Muscle of back (tissue), 11 donors: ENCODE data around the gene ZNF281. TPM values are rescaled to one million over a fixed set of nuclear protein-coding genes. Genes with fewer than 3 reads are reported as not detected.

ENCODE experiments used
- DNase-seq, 3 donors: peaks; one replicate each; pipeline versions ENCODE4 v3.0.0 to v3.0.0-alpha.2; 2013
- polyA plus RNA-seq, 10 donors: library from polyadenylated mRNA; unstranded; fragments of 120-200 nt; gene quantifications; one replicate each; pipeline ENCODE4 v1.2.1, GENCODE V29; 2013; ENCODE audit not compliant: insufficient read length in 10 of 10

The ZNF281 gene
- polyA plus RNA-seq, 10 donors, result 11.3 to 16.2 (median 13.1) TPM

DNA sequence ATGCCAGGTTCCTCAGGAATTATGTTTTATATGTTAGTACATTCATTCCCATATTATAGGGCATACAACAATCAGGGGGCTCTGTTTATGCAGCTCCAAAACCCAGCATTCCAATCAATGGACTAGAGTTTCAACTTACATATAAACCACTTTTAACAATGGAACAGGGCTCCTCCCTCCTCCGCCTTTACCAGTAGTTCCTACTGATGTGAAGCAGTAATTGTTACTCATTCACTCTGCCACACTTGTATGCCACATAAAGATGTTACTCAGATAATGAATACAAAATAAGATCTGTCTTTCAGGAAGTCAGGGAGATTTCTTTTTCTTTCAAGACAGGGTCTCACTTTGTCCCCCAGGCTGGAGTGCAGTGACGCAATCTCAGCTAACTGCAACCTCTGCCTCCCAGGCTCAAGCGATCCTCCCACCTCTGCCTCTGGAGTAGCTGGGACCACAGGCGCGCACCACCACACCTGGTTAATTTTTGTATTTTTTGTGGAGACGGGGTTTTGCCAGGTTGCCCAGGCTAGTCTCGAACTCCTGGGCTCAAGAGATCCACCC, 17.1 kb downstream of the ZNF281 start:
- DNase-seq, result no peak

DNA sequence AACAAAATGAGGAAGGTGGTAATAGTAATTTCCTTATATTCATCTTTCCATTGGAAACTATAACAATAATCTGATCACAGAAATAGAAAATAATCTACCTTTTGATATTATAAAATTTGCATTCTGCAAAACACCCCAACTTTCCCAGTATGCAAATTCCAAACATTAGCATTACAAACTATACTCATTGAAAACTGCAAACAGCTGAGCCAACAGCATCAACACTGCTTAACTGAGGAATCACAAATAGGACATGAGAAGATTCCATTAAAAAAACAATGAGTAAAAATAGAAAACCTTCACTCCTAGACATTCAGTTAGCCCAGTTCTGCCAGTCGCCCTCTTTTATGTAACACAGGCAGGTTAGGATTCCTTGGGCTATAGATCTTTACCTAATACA, 18.1 kb downstream of the ZNF281 start:
- DNase-seq, result no peak

DNA sequence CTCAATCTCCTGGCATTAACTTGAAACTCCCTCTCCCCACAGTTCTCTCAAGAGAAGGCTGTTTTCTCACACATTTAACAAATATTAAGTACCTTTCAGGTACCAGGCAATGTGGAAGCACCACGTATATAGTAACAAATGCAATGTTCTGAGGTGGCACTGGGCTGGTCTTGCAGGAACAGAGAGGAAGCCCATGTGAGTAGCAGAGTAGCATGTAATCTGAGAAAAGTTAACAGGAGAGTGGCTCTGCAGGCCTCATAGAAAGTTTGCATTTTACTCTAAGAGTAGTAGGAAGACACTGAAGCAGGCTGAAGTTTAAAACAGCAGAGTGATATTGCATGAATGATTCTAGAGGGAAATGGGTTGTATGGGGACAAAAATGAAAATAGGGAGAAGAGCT, 21.0 kb downstream of the ZNF281 start:
- DNase-seq, result peak in 1 of 3 donors; percentile 17

DNA sequence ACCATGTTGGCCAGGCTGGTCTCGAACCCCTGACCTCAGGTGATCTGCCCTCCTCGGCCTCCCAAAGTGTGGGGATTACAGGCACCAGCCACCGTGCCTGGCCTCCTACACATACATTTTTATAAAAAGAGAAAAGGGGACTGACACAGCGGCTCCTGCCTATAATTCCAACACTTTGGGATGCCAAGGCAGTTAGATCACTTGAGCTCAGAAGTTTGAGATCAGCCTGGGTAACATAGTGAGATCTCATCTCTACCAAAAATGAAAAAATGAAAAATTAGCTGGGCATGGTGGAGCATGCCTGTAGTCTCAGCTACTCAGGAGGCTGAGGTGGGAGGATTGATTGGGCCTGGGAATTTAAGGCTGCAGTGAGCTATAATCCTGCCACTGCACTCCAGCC, 23.4 kb downstream of the ZNF281 start:
- DNase-seq, result no peak

DNA sequence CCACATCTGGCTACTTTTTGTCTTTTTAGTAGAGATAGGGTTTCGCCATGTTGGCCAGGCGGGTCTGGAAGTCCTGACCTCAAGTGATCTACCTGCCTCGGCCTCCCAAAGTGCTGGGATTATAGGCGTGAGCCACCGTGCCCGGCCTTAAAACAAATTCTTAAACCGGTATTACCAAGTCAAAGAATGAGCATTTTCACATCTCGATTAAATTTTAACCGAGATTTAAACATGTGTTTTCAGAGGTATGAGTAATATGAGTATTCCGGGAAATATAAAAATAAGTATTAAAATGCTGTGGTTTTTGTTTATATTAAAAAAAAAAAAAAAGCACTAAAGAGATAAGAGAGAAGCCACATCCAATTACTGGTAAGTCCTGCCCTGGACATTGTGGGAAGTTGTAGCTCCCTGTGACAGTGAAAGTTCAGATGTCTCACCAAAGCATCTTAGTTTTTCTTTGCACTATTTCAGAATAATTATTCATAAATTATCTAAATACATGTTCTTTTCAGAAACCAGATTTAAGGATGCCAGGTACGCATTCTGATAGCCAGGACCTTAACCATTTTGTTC, 24.9 kb downstream of the ZNF281 start:
- no peak for DNase-seq

DNA sequence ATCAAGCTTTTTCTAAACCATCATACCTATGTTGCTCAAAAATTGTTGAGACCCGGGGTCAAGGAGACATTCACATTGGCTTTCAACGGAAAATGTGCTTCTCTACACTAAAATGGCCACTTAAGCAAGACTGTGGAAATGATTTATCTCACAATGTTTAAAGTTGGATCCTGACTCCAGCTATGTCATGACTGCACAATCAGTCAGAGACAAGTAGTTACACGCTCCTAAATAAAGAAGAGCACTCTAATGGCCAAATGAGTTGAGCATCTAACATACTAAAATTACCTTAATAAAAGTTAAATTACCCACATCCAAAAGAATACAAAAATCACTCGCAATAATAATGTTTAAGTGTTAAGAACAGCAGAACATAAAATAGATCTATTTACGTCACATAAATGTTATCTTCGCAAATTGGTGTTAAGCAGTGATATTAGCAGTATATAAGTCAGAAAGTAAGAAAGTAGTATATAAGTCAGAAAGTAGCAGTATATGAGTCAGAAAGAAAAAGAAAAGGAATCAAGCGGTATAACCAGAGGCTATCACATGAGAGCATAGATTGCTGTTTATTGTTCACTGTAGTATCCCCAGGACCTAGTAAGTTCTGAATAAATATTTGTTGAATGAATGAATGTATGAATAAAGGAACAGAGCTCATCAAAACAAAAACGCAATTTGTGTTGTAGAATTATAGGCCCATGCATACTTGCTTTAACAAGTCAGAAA, 28.4 kb downstream of the ZNF281 start:
- no peak for DNase-seq

DNA sequence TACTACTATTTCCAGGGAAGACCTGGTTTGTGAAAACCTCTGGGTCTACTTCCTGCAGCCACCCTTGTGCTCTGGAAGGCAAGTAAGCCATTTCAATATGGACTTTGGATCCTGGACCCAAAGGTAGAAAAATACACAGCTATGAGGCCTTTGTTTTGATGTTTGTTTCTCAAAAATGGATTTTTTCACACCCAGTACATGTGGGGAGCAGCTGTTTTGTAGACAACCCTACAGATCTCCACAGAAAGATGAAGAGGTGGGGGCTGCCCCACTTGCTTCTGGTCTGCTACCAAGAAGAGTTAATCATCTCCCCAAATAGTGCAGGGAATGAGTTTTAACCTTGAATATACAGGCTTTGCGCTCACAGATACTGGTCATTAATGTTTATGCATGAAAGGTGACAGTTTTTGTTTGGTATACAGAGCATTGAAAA, 29.2 kb downstream of the ZNF281 start:
- DNase-seq, result no peak

DNA sequence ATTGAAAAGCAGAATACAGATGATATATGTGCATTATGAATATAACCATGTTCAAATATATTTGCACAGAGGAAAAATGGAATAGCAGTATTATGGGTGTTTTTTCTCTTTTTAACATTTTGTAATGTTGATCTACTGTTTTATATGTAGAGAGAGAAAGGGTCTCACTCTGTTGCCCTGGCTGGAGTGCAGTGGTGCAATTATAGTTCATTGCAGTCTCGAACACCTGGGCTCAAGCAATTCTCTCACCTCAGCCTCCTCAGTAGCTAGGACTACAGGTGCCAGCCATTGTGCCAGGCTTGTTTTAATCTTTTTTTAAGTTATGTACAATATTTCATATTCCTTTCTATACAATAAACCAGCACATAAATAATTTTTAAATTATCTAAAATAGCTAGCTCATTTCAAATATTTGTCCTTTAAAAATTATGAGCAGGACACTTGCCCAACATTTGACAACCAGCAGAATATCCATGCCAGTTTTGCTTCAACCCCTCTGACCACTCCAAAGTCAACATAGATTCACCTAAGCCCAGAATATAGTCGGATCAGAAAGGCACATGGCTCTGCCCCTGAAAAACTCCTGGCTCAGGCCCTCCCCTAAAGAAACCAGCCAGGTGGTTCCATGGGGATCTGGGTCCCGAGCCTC, 29.8 kb downstream of the ZNF281 start:
- no peak for DNase-seq

DNA sequence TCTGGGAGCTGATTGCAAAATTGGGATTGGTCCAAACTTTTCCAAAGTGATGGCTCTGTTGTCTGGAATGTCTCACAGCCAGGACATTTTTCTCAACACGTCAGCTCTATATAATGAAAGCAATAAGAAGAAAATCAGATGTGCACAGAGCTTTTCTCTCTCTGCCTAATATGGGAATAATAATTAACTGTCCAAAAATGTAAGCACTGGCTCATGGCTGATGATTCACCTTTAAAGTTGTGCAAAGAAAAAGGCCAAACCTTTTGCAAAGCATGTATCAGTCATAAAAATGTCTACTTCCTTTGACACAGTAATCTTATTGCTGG, 30.4 kb downstream of the ZNF281 start:
- DNase-seq, result peak; percentile 10 to 97 (median 18)

DNA sequence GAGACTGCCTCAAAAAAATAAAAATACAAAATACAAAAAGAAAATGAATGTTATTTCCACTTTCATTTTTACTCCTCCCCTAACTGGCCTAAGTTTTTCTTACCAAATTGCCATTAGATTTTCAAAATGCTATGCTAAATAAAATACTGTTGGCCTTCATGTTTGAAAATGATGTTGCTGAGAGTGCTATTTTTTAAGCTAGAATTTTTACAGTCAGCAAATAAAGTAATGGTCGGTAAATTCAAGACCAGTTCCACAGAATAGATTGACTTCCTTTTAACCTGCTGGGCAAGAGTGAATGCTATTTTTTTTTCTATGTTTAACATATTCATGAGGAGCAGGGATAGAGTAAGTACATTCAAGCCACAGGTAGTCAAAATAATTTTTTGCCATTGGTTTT, 31.7 kb downstream of the ZNF281 start:
- DNase-seq, result no peak

DNA sequence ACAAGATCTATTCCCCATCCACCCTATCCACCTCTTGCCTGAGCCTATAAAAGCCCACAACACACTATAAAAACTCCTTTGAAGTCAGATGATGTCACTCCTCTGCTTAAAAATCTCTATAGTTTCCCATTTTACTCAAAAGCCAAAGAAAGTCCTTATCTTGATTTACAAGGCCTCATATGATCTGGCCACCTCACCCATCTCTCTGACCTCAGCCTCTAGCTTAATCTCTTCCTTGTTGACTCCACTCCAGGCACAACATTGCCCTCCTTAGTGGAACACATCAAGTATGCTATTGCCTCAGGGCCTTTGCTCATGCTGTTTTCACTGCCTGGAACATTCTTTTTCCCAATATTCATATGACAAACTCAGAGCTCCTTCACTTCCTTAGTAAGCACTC, 33.3 kb downstream of the ZNF281 start:
- no peak for DNase-seq

DNA sequence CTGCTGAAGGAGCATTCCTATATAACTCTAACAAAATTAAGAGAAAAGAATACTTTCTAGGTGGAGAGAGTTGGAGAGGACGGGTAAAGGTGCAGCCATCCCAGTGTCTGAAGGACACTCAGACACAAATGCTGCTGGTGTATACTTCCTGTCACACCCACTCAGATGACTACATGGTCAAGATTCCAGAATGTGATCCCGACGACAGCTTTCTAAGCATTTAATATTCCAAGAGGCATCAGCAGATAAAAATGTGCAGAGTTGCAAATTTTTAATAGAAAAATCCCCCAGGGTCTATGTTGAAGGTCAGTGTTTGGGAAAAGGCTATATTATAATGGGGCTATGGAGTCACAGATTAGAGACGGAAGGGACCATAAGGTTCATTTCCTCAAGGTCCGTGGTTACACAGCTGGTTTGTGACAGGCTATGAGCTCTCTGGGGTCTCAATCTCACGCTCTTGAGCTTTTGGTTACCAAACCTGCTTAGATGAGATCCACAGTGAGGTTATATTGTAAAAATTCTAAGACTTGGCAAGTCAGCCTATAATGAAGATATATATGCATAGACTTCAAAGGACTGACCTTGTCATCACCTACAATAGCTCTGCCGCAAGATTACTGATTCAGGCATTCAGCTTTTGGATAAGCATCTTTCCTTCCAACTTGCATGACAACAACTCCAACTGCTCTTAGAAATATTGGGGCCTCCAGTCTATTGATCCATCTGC, 35.1 kb downstream of the ZNF281 start:
- peak in 1 of 3 donors; percentile 70 for DNase-seq

DNA sequence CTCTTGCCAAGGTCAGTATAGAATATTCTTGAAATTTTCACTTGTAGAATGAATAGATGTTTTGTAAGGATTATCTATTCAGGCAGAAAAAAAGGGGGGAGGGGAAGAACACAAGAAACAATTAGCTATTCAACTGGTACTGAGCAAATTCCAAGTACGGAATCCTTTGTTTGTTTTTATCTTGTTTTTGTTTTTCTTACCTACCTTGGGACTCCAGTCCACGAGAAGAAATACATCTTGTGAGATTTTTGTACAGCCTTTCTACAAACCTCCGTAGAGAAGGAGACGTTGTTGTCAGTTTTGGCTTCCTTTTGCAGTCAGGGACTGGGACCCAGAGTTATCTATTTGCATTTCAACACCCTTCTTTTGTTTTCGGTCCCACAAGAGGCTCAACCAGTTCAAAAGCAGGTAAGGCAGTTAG, 36.0 kb downstream of the ZNF281 start:
- no peak for DNase-seq

DNA sequence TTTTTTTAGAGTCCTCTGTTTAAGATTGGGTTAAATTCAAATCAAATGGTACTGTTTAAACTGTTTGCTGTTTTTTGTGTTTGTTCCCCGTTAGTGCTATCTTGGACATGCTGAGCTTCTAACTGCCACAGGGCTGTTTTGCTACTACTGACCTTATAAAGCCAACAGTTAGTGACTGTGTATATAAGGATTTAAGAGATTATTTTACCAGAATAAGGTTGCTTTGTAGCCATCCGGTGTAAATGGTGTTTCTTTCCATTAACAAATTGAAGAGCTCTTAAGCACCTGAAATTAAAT, 37.0 kb downstream of the ZNF281 start:
- no peak for DNase-seq

DNA sequence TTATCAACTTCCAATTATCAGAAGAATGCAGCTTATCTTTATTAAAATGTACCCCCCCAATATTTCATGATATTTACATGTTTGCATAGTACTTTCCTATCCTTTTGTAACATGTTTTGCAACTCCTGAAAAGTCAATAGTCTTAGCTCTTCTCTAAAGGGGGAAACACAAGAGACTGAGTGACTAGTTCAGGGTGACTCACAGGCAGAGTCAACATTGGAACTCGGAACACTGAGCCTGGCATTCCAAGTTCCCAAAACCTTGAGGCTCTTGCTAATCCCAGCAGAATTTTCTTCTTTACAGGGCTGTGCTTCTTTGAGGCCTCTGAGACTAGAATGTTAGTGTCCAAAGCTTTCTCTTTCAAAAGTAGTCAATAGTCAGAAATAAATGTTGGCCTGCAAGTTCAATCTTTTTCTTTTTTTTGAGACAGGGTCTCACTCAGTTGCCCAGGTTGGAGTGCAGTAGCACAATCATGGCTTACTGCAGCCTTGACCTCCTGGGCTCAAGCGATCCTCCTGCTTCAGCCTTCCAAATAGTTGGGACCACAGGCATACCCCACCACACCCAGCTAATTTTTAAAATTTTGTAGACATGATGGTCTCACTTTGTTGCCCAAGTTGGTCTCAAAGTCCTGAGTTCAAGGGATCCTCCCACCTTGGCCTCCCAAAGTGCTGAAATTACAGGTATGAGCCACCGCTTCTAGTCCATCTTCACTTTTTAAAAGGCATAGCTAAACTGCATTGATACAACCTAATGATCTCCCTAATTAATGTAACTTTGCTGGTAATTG, 37.5 kb downstream of the ZNF281 start:
- peak in 1 of 3 donors; percentile 82 for DNase-seq

DNA sequence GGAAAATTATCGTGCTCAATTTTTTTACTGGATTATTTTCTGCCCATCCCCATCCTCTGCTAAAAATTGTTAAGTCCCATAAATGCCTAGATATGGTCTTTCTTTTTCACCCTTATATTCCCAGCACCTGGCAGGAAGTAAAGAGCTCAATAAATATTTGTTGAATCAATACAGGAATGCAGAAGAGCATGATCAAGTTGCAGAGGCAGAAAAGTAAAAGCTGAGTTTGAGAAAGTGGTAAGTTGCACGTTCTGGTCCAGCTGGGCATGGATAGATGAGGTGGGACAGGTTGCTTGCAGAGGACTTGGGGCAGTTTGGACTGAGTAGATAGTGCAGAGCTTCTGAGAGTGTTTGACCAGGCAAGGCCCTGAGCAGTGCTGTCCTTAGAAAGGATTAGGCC, 40.1 kb downstream of the ZNF281 start:
- no peak for DNase-seq

DNA sequence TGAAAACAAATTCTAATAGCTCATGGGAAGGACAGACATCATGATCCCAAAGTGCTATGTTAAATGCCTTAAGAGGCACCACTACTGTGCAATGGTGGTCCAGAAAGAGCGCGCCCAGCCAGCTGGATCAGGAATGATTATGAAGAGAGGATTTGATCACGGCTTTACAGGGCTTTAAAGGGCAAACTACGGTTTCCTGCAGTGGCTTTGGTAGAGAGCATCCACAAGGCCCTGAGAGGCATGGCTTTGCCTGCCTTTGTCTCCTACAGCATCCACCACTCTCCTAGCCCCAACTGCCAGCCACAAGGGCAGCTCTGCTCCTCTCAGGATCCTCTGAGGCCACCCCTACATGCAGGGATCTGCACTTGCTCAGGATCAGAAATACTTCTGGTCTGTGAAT, 40.7 kb downstream of the ZNF281 start:
- DNase-seq, result no peak

DNA sequence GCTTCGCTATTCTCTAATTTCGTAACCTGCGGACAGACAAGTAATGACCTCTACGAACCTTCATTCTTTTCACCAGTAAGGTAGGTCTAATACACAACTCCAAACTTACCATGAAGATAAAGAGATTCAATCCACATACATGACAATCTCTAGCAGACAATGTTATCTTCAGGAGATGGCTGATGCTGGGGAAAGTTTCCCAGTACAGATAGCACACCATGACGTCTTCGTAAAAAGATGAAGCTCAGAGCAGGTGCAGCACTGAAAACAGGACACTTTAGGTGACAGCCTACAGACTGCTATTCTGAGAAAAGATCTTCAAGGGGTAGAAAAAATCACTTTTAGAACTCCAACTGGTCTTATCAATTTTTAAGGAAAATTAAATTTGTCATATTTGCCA, 41.3 kb downstream of the ZNF281 start:
- DNase-seq, result no peak

DNA sequence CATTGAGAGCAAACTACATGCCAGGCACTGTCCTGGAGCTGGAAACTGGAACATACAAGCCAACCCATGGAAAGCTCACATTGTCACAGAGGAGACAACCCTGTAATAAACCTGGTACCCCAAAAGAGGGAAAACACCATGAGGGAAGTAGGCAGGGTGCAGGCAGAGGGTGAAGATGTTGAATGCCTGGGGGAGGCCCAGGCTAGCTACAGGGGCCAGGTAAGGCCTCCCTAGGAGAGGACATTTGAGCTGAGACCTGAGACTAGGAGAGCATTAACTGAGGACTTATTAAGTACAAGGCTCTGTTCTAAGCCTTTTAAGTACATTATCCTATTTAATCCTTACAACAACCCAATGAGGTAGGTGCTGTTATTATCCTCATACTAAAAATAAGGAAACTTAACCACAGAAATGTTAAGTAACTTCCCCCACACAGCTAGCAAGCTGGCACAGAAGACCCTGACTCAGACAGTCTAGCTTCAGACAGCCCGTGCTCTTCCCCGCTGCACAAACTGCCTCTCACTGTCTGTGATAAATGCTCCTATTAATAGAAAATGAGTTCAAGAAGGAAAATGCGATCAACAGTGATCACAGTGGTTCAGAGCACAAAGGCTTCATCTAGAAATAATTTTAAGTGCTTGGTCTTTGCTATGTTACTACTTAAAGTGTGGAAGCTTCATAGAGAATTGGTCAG, 41.8 kb downstream of the ZNF281 start:
- peak in 1 of 3 donors; percentile 92 for DNase-seq

DNA sequence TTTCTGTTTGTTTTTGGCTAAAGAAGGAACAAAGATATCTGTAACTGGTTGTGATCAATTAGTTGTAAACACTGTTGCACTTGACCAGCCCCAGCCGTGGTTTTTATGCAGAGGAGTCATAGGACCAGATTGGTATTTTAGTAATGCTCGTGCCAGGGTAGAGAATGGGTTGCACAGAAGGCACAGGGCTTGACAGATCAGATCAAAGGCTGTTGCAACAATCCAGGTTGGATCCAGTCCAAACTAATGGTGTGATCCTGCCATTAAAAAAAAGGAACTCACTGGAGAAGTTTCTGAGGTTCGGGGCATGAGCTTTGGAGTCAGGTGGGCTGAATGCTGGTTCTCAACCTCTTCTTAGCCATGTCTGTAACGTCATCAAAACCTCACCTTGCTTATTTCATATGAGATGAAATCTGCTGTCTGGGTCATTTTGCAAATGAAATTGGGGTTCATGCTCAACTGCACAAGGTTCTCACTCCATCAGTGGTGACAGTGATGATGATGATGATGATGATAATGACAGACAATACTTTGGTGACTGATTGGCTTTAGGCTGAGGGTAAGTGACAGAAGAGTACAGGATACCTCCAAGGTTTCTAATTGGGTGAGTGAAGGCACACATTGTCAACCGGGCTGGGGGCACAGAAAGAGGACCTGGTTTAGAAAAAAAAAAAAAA, 43.1 kb downstream of the ZNF281 start:
- DNase-seq, result no peak
